Gastroesophageal sphincter (tissue), 3 donors: Measurements from ENCODE around the gene ZBTB20.

ENCODE experiments used
- EP300 ChIP-seq: sonication (generic); formaldehyde crosslinking; IDR thresholded peaks from one replicate; pipeline ENCODE4 v1.6.1; 2017; ENCODE audit warnings: antibody characterized with exemption, mild to moderate bottlenecking
- POLR2A ChIP-seq, 2 donors: fragments of 450-650 bp; IDR thresholded peaks; one replicate each; pipeline ENCODE4 v1.6.1; 2017; ENCODE audit warnings: antibody characterized with exemption in 2 of 2, mild to moderate bottlenecking in 2 of 2, moderate library complexity in 1 of 2
- POLR2AphosphoS5 ChIP-seq: sonication (generic); formaldehyde crosslinking; IDR thresholded peaks from one replicate; pipeline ENCODE4 v1.6.1; 2017; ENCODE audit warnings: antibody characterized with exemption
- TF ChIP-seq, protein P1 (sequence below), 4 experiments: fragments of 200-600 bp in 2 of 4; fragments of 450-650 bp in 2 of 4; sonication (generic) in 1 of 4; IDR thresholded peaks; one replicate each; pipeline ENCODE4 v1.5.1; 2017 to 2019; ENCODE audit warnings: antibody characterized with exemption in 4 of 4, mild to moderate bottlenecking in 2 of 4, moderate library complexity in 2 of 4

DNA sequence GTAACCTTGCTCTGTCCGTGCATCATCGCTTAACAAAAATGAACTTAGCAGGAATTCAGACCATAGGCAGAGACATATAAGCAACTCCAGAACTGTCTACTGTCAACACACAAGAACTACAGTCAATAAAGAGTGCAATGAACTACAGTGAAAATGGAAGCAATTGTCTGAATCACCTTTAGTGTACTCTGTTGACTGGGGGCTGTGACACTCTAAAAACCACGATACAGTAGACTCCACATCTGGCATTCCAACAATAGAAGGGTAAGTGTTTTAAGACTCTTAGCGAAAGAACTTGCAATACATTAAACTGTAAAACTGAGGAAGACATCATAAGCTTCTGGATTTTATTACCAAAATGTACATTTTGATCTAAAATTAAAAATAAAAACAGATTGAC is 347.3 kb downstream of the ZBTB20 start:
- TF ChIP-seq POLR2AphosphoS5: no peak
- TF ChIP-seq, protein P1, sequence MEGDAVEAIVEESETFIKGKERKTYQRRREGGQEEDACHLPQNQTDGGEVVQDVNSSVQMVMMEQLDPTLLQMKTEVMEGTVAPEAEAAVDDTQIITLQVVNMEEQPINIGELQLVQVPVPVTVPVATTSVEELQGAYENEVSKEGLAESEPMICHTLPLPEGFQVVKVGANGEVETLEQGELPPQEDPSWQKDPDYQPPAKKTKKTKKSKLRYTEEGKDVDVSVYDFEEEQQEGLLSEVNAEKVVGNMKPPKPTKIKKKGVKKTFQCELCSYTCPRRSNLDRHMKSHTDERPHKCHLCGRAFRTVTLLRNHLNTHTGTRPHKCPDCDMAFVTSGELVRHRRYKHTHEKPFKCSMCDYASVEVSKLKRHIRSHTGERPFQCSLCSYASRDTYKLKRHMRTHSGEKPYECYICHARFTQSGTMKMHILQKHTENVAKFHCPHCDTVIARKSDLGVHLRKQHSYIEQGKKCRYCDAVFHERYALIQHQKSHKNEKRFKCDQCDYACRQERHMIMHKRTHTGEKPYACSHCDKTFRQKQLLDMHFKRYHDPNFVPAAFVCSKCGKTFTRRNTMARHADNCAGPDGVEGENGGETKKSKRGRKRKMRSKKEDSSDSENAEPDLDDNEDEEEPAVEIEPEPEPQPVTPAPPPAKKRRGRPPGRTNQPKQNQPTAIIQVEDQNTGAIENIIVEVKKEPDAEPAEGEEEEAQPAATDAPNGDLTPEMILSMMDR (IDR thresholded peaks at IDR 0.05): no peak
- TF ChIP-seq POLR2A (IDR thresholded peaks at IDR 0.05): no peak
- no peak for TF ChIP-seq EP300
